Measurements from ENCODE around the gene FSTL4. TPM values are rescaled to one million over a fixed set of nuclear protein-coding genes. Genes with fewer than 3 reads are reported as not detected.

Gene FSTL4
- total RNA-seq, 1 donor from 2014 or later = not detected

GRCh38 chr5:133425764-133426163 is 186.6 kb downstream of the FSTL4 start:
- intact Hi-C loops (cut with DNase I) = loop anchor here (10.0 kb wide), 2 partner anchors 189 to 519 kb away; partner anchors contain the start of gene FSTL4
- ATAC-seq (ENCODE audit: poor library complexity) (no peak), DNase-seq (no peak)

- intact Hi-C loops (cut with DNase I) = loop anchor here (10.0 kb wide), 2 partner anchors 190 to 520 kb away; partner anchors contain the start of gene FSTL4
- no peak for DNase-seq
- no peak for ATAC-seq (ENCODE audit: poor library complexity)
These were observed 187.1 kb downstream of the FSTL4 start for GRCh38 chr5:133425222-133425621.

GRCh38 chr5:133423618-133424282 is 188.6 kb downstream of the FSTL4 start:
- ATAC-seq (ENCODE audit: poor library complexity) = peak; percentile 94
- intact Hi-C loops (cut with DNase I) = loop anchor here (5.0 to 10.0 kb wide), 3 partner anchors 191 to 521 kb away; partner anchors contain the start of gene FSTL4
- DNase-seq = peak; percentile 78

- ATAC-seq (ENCODE audit: poor library complexity) (no peak), DNase-seq (no peak)
- intact Hi-C loops (cut with DNase I) = loop anchor here (5.0 to 10.0 kb wide), 3 partner anchors 192 to 522 kb away; partner anchors contain the start of gene FSTL4
These were observed 189.2 kb downstream of the FSTL4 start for GRCh38 chr5:133423011-133423617.

- intact Hi-C loops (cut with DNase I) = loop anchor here (5.0 to 10.0 kb wide), 3 partner anchors 193 to 523 kb away; partner anchors contain the start of gene FSTL4
- DNase-seq (no peak), ATAC-seq (ENCODE audit: poor library complexity) (no peak)
These were observed 190.5 kb downstream of the FSTL4 start for GRCh38 chr5:133421806-133422205.

- intact Hi-C loops (cut with DNase I) = loop anchor here (5.0 to 10.0 kb wide), 3 partner anchors 193 to 523 kb away; partner anchors contain the start of gene FSTL4
- DNase-seq (no peak), ATAC-seq (ENCODE audit: poor library complexity) (no peak)
These were observed 190.9 kb downstream of the FSTL4 start for GRCh38 chr5:133421394-133421793.

- intact Hi-C loops (cut with DNase I) = loop anchor here (5.0 to 10.0 kb wide), 3 partner anchors 194 to 524 kb away; partner anchors contain the start of gene FSTL4
- ATAC-seq (ENCODE audit: poor library complexity) (no peak), DNase-seq (no peak)
These were observed 191.7 kb downstream of the FSTL4 start for GRCh38 chr5:133420440-133421301.

GRCh38 chr5:133415906-133416305 is 196.4 kb downstream of the FSTL4 start:
- intact Hi-C loops (cut with DNase I) = no loop called here
- ATAC-seq (ENCODE audit: poor library complexity) (no peak), DNase-seq (no peak)

- ATAC-seq (ENCODE audit: poor library complexity) = no peak
- no peak for DNase-seq
- intact Hi-C loops (cut with DNase I) = no loop called here
These were observed 196.8 kb downstream of the FSTL4 start for GRCh38 chr5:133415506-133415905.

GRCh38 chr5:133412661-133413060 is 199.7 kb downstream of the FSTL4 start:
- DNase-seq = no peak

GRCh38 chr5:133410335-133410828 is 202.0 kb downstream of the FSTL4 start:
- intact Hi-C loops (cut with DNase I) = no loop called here
- no peak for DNase-seq
- no peak for ATAC-seq (ENCODE audit: poor library complexity)

More at GRCh38 chr5:133412661-133413060, 199.7 kb downstream of the FSTL4 start:
- no peak for ATAC-seq (ENCODE audit: poor library complexity)
- intact Hi-C loops (cut with DNase I) = no loop called here

- intact Hi-C loops (cut with DNase I) = no loop called here
- ATAC-seq (ENCODE audit: poor library complexity) (no peak), DNase-seq (no peak)
These were observed 203.1 kb downstream of the FSTL4 start for GRCh38 chr5:133409210-133409674.

GRCh38 chr5:133408322-133408721 is 204.0 kb downstream of the FSTL4 start:
- DNase-seq (no peak), ATAC-seq (ENCODE audit: poor library complexity) (no peak)
- intact Hi-C loops (cut with DNase I) = no loop called here

- DNase-seq = no peak
- intact Hi-C loops (cut with DNase I) = no loop called here
- no peak for ATAC-seq (ENCODE audit: poor library complexity)
These were observed 205.2 kb downstream of the FSTL4 start for GRCh38 chr5:133406977-133407632.

GRCh38 chr5:133406208-133406976 is 205.9 kb downstream of the FSTL4 start:
- ATAC-seq (ENCODE audit: poor library complexity) (no peak), DNase-seq (no peak)
- intact Hi-C loops (cut with DNase I) = no loop called here

- ATAC-seq (ENCODE audit: poor library complexity) = no peak
- DNase-seq = no peak
- intact Hi-C loops (cut with DNase I) = no loop called here
These were observed 206.9 kb downstream of the FSTL4 start for GRCh38 chr5:133405275-133406034.

- intact Hi-C loops (cut with DNase I) = no loop called here
- ATAC-seq (ENCODE audit: poor library complexity) (no peak), DNase-seq (no peak)
These were observed 207.6 kb downstream of the FSTL4 start for GRCh38 chr5:133404724-133405123.

Measured in Right ventricle myocardium superior (tissue), 1 donor.